GM12878 (cell line): ENCODE results near the gene CYP2C19.

ENCODE experiments used
- CBX3 ChIP-seq: fragments of 200-600 bp; sonication (generic); IDR thresholded peaks from 2 replicates; pipeline ENCODE4 v1.6.1; 2016; ENCODE audit warnings: low read depth, borderline replicate concordance
- CHD1 ChIP-seq: IDR thresholded peaks from 2 replicates; pipeline ENCODE4 v1.6.1; 2012; ENCODE audit warnings: low read depth, low read length, improper control_type of control experiment
- CTCF ChIP-seq, 3 experiments: IDR thresholded peaks in 2 of 3; conservative IDR thresholded peaks in 1 of 3; 2 replicates each; pipeline ENCODE4 v1.5.1; 2011; ENCODE audit warnings: low read depth in 3 of 3, low read length in 3 of 3, mild to moderate bottlenecking in 3 of 3, control low read depth in 2 of 3, moderate library complexity in 2 of 3, inconsistent platforms in 1 of 3, mixed read lengths in 1 of 3; ENCODE audit not compliant: control insufficient read depth in 2 of 3, insufficient read depth in 1 of 3; ENCODE audit errors: extremely low read depth in 1 of 3
- EZH2 ChIP-seq: IDR thresholded peaks from 2 replicates; pipeline ENCODE4 v1.6.1; 2012; ENCODE audit warnings: low read depth, mild to moderate bottlenecking, control low read depth, inconsistent platforms, low read length, borderline replicate concordance; ENCODE audit not compliant: control insufficient read depth
- MXI1 ChIP-seq: fragments of 150-350 bp; IDR thresholded peaks from 2 replicates; pipeline ENCODE4 v1.6.1; 2011; ENCODE audit warnings: low read depth, mild to moderate bottlenecking, inconsistent platforms, low read length, improper control_type of control experiment
- POLR2A ChIP-seq: IDR thresholded peaks from 2 replicates; pipeline ENCODE4 v1.6.1; 2011; ENCODE audit warnings: low read depth, mild to moderate bottlenecking, low read length
- POLR2AphosphoS5 ChIP-seq: IDR thresholded peaks from 2 replicates; pipeline ENCODE4 v1.6.1; 2011; ENCODE audit warnings: mild to moderate bottlenecking, low read length, inconsistent platforms
- RFX5 ChIP-seq: IDR thresholded peaks from 2 replicates; pipeline ENCODE4 v1.6.1; 2011; ENCODE audit warnings: low read depth, low read length, improper control_type of control experiment
- RUNX3 ChIP-seq: IDR thresholded peaks from 2 replicates; pipeline ENCODE4 v1.6.1; 2012; ENCODE audit warnings: low read length, inconsistent platforms
- YY1 ChIP-seq: IDR thresholded peaks from 2 replicates; pipeline ENCODE4 v1.6.1; 2011; ENCODE audit warnings: low read depth, mild to moderate bottlenecking, low read length

GRCh38 chr10:94738588-94738987 is 23.9 kb upstream of the CYP2C19 start:
- TF ChIP-seq POLR2AphosphoS5 (no peak), CHD1 (no peak), CTCF (IDR thresholded peaks at IDR 0.05 in 2 of 3, conservative IDR thresholded peaks at IDR 0.05 in 1 of 3; ENCODE audit: control insufficient read depth in 2 of 3, extremely low read depth in 1 of 3, insufficient read depth in 1 of 3, low read depth in 3 of 3, low read length in 3 of 3) (no peak), MXI1 (no peak), EZH2 (no peak), POLR2A (no peak), YY1 (no peak), RFX5 (no peak), CBX3 (no peak), RUNX3 (no peak)
